Stimulated activated CD4-positive, alpha-beta T cell treated with anti-CD3 and anti-CD28 coated beads, TNF-alpha, amount 100 ng/mL, for 1 hour (primary cell): ENCODE results near the gene DIP2B.
A peak's percentile ranks its signal among the peaks of the same experiment; 100 is the strongest.

Source experiments
- DNase-seq, 3 donors: peaks; one replicate each; pipeline ENCODE4 v3.0.0-alpha.2; 2020; ENCODE audit warnings: low read depth in 3 of 3, low spot score in 1 of 3

DIP2B gene

DNA sequence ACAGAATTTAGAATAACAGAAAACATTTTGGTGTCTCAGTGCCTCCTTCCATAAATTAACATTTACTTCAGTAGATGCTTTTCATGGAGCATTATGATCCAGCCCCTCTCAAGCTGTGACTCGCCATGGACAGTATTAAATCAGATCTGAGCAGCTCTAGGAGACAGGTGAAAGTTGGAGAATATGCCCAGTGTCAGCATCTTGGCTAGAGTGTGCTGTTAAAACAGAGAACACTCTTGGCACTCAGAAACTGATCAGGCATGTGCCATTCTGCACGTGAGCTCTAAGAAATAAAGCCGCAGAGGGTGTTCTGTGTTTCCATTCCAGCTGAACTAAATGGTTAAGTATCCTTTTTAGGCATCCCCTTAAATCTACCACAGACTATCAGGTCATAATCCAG, 68.0 kb downstream of the DIP2B start:
- no peak for DNase-seq

DNA sequence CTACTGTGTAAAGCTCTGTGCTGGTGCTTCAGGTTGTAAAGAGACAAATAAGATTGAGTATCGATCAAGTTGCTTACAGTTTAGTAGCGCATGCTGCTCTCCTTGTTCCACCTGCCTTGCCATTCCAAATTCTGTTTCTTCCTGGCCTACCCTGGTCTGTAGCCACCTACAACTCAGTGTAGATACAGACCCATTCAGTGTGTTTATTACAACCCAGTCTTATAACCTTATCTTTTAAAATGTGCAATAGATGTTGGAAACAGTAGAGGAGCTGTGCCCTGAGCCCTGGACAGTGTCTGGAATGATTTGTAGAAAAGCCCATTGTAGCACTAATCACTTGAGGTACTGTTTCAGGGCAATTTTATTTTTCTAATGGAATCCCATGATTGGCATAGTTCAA, 68.5 kb downstream of the DIP2B start:
- DNase-seq = no peak

DNA sequence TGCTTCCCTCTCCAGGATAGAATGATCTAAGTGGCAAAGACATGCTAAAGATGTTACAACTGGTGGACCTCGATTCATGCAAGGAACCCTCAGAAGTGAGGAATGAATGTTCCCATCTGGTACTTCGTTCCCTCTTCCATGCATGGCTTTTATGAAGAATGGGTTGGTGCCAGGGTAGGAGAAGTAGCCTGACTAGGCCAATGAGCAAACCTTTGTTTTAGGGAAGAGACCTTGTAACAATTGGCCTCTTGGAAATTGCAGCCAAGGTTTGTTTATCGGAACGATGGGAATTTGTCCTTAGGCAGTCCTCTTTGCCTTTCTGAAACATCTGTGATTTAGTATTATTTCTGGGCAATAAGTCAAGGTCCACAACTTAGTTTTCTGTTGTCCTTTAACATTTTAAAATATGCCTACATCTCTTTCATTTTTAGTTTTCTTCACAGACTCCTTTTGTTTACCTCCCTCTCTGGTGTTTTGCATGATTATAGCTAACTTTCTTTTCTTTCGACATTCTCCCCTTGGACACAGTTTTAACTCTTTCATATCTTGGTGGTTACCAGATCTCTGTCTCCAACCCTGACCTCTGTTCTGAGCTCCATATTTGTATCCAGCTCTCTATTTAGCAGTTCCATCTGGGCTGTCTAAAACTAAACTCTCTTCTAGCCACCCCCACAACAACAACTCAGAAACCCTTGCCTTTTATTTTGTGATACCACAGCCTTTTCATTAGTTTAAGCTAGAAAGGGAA, 70.0 kb downstream of the DIP2B start:
- DNase-seq = no peak

DNA sequence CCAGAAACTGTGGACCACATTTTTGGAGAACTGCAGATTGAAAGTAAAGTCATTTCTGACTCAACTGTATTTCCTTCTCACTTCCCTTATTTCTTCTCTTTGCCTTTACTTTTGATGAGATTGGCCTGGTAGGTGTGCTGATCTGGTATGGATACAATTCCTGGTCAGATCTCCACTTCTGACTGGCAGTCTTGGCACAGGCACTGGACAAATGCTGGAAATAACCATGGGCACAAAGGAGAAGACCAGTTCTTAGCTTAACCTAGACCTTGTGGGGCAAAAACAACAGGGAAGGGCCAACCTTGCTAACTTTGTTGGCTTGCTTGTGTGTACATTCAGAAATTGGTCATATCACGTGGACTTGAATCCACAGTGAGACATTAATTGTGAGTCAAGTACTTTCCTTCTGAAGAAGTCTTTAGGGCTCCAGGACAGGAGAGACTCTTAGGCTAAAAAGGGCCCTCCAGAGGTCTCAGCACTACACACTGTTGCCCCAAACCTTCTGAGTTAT, 75.0 kb downstream of the DIP2B start:
- DNase-seq = no peak

DNA sequence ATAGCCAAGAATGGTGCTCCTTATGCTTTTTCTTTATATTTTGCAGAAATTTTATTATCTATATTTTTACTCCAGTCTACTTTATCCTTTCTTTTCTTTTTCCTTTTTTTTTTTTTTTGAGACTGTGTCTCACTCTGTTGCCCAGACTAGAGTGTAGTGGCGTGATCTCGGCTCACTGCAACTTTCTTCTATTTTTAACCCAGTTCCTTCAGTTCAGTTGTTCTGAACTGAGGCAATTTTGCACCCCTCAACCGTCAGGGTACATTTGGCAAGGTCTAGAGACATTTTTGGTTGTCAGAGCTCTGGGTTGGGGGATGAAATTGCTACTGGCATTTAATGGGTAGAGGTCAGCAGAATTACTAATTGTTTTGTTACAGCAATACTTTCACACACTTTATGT, 75.7 kb downstream of the DIP2B start:
- DNase-seq = no peak

DNA sequence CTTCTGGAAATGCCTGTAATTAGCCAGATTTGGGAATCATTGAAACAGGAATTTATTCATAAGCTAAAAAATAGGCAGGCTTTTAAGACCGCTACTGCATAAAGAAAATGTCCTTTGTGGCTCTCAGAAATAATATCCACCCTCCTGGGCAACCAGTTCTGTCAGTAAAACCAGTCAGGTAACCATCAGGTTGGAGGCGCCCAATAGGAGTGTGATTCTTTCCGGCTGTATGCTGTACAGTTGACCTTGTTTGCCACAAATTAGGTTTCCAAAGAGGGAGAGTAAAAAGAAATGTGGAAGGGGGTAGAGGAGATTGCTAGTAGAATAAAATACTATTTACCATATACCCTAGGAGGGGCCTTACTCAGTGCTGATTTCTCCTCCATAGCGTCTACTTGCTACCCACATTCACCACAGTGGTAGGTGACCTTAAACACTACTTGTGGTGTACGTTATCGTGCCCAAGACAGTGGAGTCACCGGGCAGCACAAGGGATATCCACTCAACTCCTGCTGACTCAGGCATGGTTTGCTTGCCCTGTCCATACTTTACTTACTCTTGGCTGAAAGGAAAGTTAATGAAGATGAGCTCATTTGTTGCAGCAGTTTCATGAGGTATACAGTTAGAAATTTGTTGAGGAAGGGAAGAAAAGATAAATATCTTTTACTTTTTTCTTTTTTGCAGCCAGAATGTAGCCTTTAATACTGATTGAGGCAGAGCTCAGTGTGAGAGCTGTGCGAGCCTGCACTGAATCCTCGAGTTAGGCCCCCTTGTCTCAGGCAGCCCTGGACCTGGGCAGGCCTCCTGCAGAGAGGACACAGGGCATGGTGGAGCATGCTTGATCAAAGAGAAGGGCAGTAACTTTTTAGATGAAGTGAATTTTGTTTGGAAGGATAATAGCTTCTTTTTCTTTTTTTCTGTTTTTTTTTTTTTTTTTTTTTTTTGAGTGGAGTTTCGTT, 76.7 kb downstream of the DIP2B start:
- DNase-seq = no peak

DNA sequence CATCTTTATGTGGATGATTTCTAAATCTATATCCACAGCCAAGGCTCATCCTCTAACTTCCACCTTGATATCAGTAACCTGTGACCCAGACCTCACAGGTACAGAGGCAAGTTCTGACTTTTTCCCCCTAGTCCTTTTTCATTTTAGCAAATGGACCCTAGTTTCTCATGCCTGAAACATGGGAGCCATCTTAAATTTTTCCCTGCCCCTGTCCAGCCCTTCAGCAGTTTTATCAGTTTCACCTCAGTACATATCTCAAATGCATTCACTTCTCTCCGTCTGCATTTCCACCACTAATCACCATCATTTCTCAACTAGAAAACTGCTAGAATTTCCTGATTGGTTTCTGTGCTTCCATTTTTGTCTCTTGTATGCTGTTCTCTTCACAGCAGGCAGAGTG, 79.3 kb downstream of the DIP2B start:
- no peak for DNase-seq

DNA sequence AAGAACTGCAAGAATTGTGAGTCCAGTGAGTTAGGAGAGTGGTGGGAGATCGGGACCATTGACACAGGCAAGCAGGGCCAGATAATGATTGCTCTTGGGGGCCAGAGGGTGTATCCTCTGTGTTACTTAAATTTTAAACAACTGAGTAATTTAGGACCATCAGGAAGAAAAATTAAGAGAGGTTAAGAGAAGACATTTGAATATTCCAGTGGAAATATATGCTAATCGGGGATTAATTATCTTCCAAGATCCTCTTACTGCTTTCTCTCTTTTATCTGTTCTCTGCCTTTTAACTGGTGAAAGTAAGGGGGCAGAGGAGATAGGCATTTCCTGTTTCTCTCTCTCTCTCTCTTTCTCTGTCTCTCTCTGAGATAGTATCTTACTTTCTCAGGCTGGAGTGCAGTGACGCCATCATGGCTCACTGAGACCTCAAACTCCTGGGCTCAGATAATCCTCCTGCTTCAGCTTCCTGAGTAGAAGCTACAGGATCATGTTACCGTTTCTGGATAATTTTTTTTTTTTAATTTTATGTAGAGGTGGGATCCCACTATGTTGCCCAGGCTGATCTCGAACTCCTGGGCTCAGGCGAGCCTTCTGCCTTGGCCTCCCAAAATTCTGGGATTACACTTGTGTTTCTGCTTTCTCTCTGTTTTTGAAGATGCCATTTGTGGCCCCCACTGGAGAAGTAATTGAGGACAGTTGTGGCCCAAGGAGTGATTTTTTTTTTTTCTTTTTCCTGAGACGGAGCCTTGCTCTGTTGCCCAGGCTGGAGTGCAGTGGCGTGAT, 85.1 kb downstream of the DIP2B start:
- DNase-seq = no peak

DNA sequence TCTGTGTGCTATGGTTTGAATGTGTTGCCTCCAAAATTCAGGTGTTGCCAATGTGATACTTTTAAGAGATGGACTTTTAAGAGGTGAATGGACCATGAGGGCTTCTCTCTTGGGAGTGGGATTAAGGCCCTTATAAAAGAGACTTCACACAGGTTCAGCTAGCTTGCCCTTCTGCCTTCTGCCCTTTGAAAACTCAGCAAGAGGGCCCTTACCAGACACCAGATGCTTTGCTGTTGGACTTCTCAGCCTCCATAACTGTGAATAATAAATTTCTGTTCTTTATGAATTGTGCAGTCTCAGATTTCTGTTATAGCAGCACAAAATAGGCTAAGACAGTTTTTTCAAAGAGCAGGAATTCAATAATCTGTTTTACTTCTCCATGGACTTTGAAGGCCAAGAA, 86.1 kb downstream of the DIP2B start:
- DNase-seq = no peak

DNA sequence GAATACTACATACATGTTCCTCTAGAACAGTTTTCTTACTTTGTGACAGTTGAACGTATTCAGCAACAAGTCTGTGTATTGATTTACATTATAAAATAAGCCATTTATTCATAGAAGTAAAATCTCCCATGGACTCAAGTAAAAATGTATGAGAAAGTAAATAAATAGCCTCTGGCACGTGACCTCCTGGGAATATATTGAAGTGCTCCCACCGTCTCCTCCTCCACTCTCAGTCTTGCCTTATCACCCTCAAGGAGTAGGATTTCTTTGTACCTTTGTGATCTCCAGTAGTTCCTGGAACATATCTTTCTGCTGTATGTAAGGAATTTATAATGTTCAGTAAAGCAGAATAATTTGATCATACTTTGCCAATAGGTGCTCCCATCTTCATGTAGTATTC, 90.9 kb downstream of the DIP2B start:
- no peak for DNase-seq

DNA sequence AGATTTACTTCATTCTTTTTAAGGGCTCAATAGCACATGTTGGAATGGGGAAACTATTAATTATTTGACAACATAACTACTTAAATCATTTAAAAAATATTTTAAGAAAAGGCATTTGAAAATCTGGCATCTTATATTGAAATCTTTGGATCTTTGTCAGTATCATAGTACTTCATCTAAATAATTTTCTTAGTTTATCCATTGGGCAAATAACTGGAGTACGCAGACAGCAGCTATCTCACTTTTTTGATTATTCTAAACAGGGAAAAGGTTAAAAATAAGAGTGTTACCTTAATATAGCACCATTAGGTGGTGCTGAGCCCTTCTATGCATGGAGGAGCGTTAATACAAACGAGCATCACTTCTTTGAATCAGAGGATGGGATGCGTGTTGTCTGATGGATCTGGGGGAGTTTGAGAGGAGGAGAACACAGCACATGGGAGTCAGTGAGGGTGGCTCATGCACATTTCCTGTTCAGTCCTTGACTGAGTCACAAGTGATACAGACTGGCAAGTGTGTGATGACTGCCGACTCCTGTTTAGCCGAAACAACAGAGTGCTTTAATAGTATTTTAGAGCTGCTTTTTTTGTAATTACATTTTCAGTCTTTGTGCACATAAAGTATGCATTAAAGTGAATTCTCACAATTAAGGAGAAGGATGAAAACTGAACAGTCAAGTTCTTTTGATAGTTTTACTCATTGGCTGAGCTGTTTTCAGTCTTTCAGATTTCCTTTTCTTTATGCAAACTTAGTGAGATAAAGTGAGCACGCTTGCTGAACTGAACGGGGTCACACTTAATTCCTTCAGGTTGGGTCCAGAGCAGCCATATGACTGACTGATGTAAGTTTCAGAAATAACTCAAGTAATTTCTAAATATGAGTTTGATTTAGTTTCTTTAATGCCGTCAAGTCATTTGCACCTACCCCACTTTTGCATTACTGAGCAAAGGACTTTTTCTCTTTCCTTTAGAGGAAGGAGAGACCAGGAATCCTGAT, 92.7 kb downstream of the DIP2B start:
- peak; percentile 9 to 16 (median 12) for DNase-seq

DNA sequence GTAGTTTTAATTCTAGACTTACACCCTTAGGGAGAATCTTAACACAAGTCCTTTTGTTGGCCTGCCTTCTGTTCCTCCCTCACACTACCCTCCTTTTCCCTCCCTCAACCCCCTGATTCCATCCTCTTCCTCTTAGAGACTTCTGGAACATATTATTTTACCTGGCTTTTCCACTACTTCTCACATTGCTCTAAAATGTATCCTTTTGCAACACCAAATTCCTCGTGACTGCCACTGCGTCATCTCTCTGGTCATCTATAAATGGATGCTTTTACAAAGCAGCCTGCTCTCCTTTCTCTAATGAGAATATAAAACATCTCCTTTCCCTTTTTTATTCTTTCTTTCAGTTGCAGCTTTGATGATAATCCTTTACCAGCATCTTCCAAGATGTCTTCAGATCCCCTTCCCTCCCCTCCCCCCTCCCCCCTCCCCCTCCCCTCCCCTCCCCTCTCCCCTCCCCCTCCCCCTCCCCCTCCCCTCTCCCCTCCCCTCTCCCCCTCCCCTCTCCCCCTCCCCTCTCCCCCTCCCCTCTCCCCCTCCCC, 93.6 kb downstream of the DIP2B start:
- DNase-seq = no peak

DNA sequence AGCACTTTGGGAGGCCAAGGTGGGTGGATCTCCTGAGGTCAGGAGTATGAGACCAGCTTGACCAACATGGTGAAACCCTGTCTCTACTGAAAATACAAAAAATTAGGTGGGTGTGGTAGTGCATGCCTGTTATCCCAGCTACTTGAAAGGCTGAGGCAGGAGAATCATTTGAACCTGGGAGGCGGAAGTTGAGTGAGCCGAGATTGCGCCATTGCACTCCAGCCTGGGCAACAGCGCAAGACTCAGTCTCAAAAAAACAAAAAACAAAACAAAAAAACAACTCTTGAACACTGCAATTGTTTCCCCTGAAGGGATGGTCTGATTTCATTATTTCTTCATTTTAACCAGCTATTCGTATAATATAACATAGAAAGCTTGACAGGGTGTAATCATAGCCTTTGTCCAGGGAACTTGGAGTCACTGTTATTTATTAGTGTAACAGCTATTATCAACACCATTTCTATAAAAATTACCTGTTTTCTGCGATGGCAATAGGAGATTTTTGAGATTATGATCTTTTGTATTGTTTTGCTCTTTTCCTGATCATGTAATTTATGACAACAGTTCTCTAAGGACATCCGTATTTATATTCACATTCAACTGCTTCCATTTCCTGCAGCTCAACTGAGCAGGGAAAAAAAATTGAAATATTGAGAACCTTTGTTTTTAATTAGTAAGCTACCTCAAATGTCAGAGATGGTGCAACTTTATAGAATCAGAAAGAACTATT, 94.7 kb downstream of the DIP2B start:
- DNase-seq = no peak

DNA sequence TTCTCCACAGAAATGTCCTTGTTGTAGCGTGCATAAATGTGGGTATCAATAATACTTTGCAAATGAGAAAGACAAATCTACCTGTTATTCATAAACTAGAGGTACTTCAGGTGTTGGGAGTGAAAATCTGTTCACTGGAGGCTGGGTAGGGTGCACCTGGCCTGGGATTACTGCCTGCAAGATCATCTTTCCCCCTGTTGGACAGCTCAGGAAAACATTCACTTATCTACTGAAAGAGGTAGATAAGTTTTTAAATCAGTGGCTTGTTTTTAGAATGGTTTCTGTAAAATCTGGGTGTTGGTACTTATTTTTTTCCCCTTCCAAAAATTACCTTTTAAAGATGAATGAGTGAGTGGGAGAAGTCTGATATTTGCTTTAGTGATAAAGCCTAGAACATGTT, 95.6 kb downstream of the DIP2B start:
- DNase-seq = no peak

DNA sequence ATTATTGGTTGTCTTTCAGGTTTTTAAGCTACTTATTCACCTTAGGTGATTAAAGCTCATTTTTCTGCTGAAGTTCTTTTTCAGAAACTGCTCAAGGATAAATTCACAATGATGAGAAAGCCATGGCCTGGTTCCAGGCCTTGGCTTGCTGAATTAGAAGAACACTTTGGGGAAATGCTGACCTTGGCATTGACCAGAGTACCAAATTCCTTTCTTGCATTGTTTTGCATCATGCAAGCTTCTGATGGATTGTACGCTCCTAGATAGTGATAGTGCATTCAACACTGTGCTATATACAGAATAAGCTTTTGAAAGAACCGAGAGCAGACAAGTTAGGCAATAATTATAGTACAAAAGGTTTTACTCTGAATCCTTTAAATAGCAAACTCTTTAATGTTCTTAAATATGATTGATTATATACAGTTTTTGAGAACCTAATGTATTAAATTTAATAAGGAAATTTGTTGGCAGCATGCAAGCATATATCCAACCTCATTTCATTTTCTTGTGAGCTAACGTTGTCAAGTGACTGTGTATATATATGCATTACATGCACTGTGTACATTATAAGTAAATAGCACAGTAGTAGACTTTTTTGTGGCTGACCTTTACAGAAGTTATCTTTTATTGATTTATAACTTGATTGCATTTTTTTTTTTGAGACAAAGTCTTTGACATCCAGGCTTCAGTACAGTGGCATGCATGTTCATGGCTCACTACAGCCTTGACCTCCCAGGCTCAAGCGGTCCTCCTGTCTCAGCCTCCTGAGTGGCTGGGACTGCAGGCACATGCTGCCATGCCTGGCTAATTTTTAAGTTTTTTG, 99.2 kb downstream of the DIP2B start:
- no peak for DNase-seq

DNA sequence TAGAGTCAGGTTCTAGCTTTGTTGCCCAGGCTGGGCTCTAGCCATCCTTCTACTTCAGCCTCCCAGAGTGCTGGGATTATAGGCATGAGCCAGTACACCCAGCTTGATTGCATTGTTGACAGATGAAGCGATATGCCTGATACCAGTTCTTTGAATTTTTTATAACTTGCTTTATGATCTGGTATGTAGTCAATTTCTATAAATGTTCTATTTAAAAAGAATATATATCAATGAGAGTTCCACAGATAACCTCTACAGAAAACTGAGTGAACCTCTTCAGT, 99.8 kb downstream of the DIP2B start:
- no peak for DNase-seq

DNA sequence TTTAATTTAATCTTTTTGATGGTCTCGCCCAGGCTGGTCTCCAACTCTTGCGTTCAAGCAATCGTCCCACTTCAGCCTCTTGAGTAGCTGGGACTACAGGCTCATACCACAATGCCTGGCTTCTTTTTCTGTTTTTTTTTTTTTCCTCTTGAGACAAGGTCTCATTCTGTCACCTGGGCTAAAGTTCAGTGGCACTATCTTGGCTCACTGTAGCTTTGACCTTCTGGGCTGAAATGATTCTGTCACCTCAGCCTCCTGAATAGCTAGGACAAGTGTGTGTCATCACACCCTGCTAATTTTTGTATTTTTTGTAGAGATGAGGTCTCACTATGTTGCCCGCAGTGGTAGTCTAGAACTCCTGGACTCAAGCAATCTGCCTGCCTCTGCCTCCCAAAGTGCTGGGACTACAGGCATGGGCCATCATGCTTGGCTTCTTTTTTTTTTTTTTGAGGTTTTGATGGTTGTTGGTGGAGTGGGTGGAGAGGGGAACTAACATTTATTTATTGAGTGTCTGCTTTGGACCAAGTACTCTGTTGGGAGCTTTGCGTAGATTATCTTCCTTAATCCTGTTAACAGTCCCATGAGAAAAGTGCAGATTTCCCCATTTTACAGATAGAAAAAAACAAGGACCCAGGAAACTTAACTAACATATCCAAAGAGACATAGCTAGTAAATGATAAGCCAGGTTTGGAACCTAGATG, 102.0 kb downstream of the DIP2B start:
- DNase-seq = no peak

DNA sequence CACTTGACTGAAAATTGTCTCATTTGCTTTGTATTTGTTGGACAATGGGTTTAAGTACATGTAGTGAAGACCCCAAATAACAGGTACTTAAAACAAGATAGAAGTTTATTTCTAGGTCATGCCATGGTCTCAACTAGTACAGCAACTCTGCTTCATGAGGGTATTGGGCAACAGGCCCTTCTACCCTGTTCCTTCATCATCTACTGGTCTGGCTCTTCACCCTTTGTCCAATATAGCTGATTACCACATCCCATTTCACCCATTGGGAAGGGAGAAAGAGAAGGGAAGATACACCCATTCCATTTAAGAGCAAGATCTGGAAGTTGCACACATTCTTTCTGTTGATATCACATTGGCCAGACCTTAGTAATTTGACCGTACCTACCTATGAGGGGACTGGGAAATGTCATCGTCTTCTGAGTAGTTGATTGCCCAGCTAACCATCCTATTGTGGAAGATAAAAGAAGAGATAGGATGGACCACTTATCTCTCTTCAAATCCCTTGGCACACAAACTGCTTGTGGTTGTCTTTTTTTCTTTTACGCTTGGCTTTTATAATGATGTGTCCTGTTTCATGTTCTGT, 104.6 kb downstream of the DIP2B start:
- DNase-seq = no peak
